HG03342 (cell line): ENCODE results near the gene ZDHHC8.
A peak's percentile ranks its signal among the peaks of the same experiment; 100 is the strongest.

Source experiments
- ATAC-seq: cut with Tn5 transposase; IDR thresholded peaks from one replicate; pipeline ENCODE4 v1.9.1; 2021; ENCODE audit warnings: mild to moderate bottlenecking, moderate library complexity; ENCODE audit not compliant: unreplicated experiment

Gene ZDHHC8

DNA sequence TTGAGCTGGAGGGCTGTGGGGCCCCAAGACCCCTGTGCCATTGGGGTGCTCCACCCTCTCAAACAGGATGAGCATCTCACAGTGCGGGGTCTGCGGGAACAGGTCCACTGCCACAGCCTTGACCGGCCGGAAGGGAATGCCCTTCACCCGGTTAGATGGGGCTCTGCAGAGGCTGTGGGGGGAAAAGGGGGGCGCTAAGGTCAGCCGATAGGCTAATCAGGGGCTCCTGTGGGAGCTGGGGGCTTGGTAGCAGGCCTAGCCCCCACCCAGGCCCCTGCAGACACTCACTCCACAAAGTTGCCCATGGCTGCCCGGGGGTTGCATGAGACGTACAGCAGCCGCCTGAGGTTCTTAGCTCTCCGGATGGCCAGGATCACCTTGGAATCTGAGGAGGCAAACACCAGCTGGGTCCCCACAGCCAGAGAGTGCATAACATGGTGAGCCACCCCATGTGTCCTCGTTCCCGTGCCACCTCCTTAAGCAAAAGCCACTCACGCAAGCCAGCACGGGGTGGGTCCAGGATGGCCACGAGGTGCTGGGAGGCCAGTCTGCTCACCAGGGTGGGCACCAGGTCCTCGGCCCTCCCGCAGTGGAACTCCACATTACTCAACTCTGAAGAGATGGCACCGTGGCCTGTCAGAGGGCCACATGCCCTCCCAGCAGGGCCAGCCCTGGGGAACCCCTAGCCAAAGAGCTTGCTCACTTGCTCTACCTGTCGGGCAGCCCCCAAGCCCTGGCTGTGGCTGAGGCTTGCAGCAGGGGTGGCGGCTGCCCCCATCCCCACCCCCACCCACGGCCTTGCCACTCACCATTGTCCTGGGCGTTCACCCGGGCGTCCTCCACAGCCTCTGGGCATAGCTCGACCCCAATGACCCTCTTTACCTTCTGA, 18.7 kb upstream of the ZDHHC8 start:
- ATAC-seq: no peak

GRCh38 chr22:20113551-20114310, 17.9 kb upstream of the ZDHHC8 start:
- no peak for ATAC-seq

DNA sequence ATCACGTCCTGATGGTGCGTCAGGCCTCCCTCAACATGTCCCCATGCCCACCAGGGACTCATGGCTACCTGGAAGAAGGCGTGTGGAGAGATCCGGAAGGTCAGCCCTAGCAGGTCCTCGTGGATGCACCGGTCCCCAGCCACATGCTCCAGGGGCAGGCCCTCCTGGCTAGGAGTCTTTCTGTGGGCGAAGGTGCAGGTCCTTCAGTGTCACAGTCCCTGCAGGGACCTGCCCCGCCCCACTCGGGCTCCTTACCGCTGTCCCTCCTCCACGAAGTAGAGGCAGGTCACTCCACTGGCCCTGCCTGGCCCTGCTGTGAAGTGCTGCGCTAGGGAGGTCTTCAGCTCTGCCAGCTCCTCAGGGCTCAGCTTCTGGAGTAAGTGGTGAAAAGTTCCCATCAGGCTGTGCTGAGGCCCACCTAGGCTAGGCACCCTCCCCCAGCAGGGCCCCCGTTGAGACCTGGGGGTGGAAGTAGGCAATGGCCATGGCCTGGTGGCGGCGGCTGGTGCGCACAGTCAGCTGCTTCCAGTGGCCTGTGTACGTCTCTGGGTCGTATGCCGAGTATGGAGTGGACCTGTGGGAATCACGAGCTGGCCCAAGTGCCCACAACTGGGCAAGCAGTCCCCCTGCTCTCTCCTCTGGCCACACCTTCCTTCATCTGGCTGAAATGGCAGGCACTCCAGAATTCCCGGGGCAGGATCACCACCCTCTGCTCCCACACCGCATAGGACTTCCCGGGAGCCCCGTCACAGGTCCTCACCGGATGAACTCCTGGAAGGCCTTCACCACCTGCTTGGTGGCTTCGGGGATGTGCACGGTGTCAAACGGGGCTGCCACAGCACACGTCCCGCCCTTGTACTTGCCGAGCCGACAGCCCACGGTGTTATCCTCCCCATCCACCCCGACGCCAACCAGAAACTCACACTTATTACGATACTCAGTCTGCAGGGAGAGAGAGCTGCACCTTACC, 16.8 kb upstream of the ZDHHC8 start:
- no peak for ATAC-seq

DNA sequence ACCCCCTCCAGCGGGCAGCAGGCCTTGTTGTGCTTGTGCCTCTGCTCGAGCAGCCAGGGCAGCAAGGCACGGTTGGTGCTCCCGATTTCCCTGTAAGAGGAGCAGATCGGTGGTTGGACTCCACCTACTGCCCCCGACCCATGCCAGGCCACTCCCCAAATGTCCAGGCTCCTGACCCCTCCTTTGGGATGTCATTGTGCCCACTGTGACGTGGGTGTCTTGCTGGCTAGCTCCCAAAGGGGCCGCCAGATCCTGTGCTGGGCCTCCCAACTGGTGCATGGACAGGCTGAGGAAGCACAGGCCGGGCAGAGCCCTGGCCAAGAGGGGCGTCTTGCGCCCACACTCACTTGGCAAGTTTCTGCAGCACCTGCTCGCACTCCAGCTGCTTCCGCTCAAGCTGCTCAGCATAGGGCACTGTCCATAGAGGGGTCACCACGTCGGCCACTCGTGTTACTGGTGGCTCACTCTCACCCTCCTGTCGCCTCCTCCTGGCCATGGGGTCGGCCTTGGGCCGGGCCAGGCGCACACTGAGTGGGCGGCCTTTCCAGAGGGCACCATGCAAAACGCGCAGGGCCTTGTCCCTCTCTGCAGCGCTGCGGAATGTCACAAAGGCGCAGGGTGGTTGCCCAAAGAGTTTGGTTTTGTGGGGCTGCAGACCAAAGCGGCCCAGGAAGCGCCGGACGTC, 15.8 kb upstream of the ZDHHC8 start, which contains the start of gene RANBP1:
Gene RANBP1, plus strand, starts transcription at position 414 of the 685 bp plus-strand sequence. Its CDS starts 81 bp downstream, at position 495.
- ATAC-seq: no peak

DNA sequence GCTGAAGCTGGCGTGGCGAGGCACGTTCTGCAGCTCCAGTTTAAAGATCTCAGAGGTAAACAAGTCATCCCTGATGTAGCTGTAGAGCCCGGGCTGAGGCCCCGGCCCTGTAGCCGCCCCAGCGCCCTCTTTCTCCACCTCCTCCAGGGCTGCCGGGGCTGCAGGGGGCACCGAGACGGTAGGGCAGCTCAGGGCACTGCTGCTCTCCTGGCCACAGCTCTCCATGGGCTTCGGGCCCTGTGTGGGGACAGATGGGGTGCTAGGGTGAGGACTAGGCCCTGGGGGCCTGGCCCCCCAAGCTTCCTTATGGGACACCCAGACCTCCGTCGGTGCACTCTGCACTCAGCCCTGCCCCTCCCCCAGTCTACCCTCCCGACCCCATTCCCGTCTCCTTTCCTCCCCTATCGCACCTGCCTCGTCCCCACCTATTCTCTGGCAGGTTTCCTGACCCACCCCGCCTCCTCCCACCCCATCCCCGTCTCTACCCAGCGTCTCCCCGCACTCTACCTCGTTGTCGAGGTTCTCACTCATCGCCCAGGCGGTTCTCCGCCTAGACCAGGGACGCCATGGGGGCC, 15.1 kb upstream of the ZDHHC8 start:
- ATAC-seq: no peak

GRCh38 chr22:20116951-20117632, 14.5 kb upstream of the ZDHHC8 start, which contains the start of gene TRMT2A:
Gene TRMT2A (minus strand): TSS chr22:20117226. CDS start chr22:20116906, 320 bp downstream.
- ATAC-seq: peak; percentile 69

- peak; percentile 4 for ATAC-seq
These were observed 13.8 kb upstream of the ZDHHC8 start for GRCh38 chr22:20117633-20118299.

GRCh38 chr22:20118300-20119020, 13.1 kb upstream of the ZDHHC8 start:
- ATAC-seq: no peak

GRCh38 chr22:20121856-20122415, 9.7 kb upstream of the ZDHHC8 start:
- ATAC-seq: no peak

DNA sequence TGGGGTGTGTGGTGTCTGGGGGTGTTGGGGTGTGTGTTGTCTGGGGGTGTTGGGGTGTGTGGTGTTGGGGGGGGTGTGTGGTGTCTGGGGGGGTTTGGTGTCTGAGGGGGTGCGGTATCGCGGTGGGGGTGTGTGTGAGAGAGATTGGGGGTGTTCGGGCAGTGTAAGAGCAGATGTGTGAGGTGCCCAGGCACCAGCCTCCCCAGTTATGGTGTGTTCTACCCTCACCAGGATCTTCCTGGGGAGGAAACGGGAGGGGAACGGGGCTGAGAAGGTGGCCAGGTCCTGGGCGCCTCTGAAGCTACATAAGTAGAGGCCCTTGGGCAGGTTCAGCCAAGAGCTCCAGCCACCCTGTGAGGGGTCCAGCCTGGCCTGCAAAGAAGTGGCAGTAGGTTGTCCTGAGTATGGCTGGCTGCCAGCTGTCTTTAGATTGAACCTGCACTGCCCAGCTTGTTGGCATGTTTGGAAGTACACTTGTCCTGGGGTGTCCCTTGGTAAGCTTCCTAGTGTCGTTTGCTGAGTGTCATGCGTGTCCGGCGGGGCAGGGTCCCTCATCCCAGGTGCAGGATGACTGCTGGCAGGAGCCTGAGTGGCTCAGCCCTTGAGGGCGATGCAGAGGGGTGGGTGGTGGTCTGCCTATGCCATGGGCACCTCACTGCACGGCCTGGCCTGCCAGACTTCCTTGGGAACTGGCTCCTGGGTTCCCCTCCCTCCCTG, 8.1 kb upstream of the ZDHHC8 start:
- no peak for ATAC-seq

DNA sequence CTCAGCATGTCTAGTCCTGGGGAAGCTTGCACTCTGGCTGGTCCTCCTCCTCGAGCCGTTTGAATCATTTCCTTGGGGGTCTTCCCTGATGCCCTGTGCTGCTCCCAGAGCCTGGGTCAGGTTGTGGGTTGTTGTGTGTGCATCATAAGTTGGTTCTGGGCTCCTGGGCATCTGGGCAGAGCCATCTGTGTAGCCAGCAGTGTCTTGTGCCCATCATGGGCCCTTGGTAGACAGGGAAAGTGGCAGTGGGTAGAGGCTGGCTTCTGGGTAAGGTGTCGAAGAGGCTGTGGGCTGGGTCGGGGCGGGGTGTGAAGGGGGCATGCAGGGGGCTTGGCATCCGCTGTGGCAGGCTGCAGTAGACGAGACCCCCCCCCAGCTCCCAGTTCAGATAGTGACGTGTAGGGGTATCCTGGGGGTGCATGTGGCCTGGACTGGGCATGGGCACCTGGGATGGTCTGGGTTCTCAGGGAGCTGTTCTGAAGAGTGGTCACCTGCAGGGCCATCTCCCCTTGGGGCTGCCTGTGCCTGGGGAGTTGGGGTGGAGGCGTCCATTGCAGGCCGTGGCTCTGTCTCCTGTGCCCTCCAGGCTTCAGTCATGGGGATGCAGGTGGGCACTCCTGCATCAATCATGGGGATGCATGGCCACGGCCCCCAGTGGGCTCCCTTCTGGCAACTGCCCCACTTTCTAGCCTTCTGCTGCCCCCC, 7.4 kb upstream of the ZDHHC8 start:
- ATAC-seq: no peak

GRCh38 chr22:20125201-20126174, 6.1 kb upstream of the ZDHHC8 start:
- ATAC-seq: no peak

- ATAC-seq: no peak
These were observed 5.1 kb upstream of the ZDHHC8 start for GRCh38 chr22:20126284-20127029.

DNA sequence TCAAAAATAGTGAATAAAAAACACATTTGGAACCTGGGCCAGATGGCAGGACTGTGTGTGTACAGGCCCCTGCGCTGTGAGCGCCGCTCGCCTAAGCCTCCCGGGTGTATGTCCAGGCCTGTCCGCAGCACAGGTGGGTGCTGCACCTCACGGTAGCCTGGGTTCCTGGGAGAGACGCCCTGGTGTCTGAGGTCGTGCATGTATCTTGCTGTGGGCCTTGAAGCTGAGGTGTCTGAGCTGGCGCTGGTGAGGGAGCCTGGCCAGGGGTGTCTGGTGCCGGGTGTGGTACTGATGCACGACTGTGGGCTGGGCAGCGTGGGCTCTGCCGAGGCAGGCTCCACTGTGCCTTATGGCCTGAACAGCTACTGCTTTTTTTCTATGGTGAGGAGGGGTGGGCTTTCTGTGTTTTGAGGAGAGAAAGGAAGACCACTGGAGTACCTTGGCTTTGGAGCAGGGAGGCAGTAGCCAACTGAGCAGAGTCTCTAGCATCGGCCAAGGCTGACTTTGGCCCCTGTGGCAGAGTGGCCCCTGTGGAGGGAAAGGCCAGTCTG, 4.2 kb upstream of the ZDHHC8 start:
- no peak for ATAC-seq
